SK-N-SH (cell line): ENCODE data around the gene APEH. TPM values are rescaled to one million over a fixed set of nuclear protein-coding genes. Genes with fewer than 3 reads are reported as not detected.

Experiments used
- CTCF ChIA-PET: fragments of 300-600, 350-600 bp; formaldehyde crosslinking; extraction: SDS; loops from one replicate; lab custom pipeline; 2021; lab: Yijun Ruan, JAX
- POLR2A ChIA-PET: fragments of 350-600 bp; sonication (Branson Sonifier 250); formaldehyde crosslinking; extraction: SDS; loops from one replicate; lab custom pipeline; 2020; ENCODE audit warnings: antibody characterized with exemption, inconsistent platforms; lab: Yijun Ruan, JAX
- DNase-seq: peaks from one replicate; pipeline ENCODE4 v3.0.0; 2012
- H2AFZ ChIP-seq: fragments of 200-600 bp; sonication (generic); 2 replicates; pipeline ENCODE4 v1.8.1; 2016; ENCODE audit warnings: antibody characterized with exemption, mild to moderate bottlenecking, low read depth
- H3F3A ChIP-seq: fragments of 200-600 bp; sonication (generic); replicated peaks from 2 replicates; pipeline ENCODE3; 2016; ENCODE audit warnings: antibody characterized with exemption, mild to moderate bottlenecking; ENCODE audit not compliant: insufficient read depth
- H3K27ac ChIP-seq, 2 experiments: fragments of 200-500 bp in 1 of 2; fragments of 200-600 bp in 1 of 2; sonication (Bioruptor generic) in 1 of 2; sonication (generic), shearing (Covaris generic) in 1 of 2; 2 replicates each; pipeline versions ENCODE4 v1.5.1 to v1.6.1; 2014 to 2016; ENCODE audit warnings: low read depth in 2 of 2, inconsistent platforms in 1 of 2, low read length in 1 of 2, mild to moderate bottlenecking in 1 of 2, mixed read lengths in 1 of 2
- H3K27me3 ChIP-seq: fragments of 200-600 bp; sonication (generic), shearing (Covaris generic); 2 replicates; pipeline ENCODE4 v1.6.1; 2016; ENCODE audit warnings: mixed run types; ENCODE audit not compliant: insufficient read depth
- H3K36me3 ChIP-seq, 2 experiments: fragments of 200-500 bp in 1 of 2; fragments of 200-600 bp in 1 of 2; sonication (Bioruptor generic) in 1 of 2; sonication (generic) in 1 of 2; replicated peaks in 1 of 2; 2 replicates each; pipeline versions ENCODE3 to v1.5.1; 2014 to 2016; ENCODE audit warnings: low read length in 1 of 2, mild to moderate bottlenecking in 1 of 2; ENCODE audit not compliant: insufficient read depth in 2 of 2, control insufficient read depth in 1 of 2
- H3K4me1 ChIP-seq, 2 experiments: fragments of 200-500 bp in 1 of 2; fragments of 200-600 bp in 1 of 2; sonication (Bioruptor generic) in 1 of 2; sonication (generic), shearing (Covaris generic) in 1 of 2; 2 replicates each; pipeline versions ENCODE4 v1.5.1 to v1.6.1; 2014 to 2016; ENCODE audit warnings: low read depth in 1 of 2, low read length in 1 of 2, mixed run types in 1 of 2; ENCODE audit not compliant: insufficient read depth in 2 of 2, control insufficient read depth in 1 of 2
- H3K4me2 ChIP-seq: fragments of 200-600 bp; sonication (generic), shearing (Covaris generic); 2 replicates; pipeline ENCODE4 v1.6.1; 2017; ENCODE audit warnings: mixed run types
- H3K4me3 ChIP-seq, 2 experiments: fragments of 200-500 bp in 1 of 2; fragments of 200-600 bp in 1 of 2; sonication (Bioruptor generic) in 1 of 2; sonication (generic), shearing (Covaris generic) in 1 of 2; 2 replicates each; pipeline versions ENCODE4 v1.5.1 to v1.8.1; 2014 to 2016; ENCODE audit warnings: low read depth in 2 of 2, inconsistent platforms in 1 of 2, low read length in 1 of 2, mild to moderate bottlenecking in 1 of 2, mixed read lengths in 1 of 2, moderate library complexity in 1 of 2
- H3K79me2 ChIP-seq: fragments of 200-600 bp; sonication (generic); 2 replicates; pipeline ENCODE4 v1.8.1; 2017; ENCODE audit warnings: mild to moderate bottlenecking; ENCODE audit not compliant: insufficient read depth
- H3K9ac ChIP-seq: fragments of 200-600 bp; sonication (generic); 2 replicates; pipeline ENCODE4 v1.6.1; 2017; ENCODE audit warnings: mixed run types
- H3K9me2 ChIP-seq: fragments of 200-600 bp; sonication (generic); 2 replicates; pipeline ENCODE4 v1.6.1; 2017; ENCODE audit warnings: mixed run types
- H3K9me3 ChIP-seq: fragments of 200-600 bp; sonication (generic); 2 replicates; pipeline ENCODE4 v1.6.1; 2017; ENCODE audit warnings: mixed run types, mild to moderate bottlenecking, moderate library complexity
- H4K20me1 ChIP-seq: fragments of 200-600 bp; sonication (generic); 2 replicates; pipeline ENCODE4 v1.6.1; 2017; ENCODE audit warnings: mild to moderate bottlenecking, mixed run types; ENCODE audit not compliant: insufficient read depth
- EZH2phosphoT487 ChIP-seq: fragments of 200-600 bp; sonication (generic); IDR thresholded peaks from 2 replicates; pipeline ENCODE4 v1.6.1; 2017; ENCODE audit warnings: low read depth, mixed run types, mild to moderate bottlenecking, antibody characterized with exemption, moderate library complexity, borderline replicate concordance
- FOXJ3 ChIP-seq: sonication (generic); formaldehyde crosslinking; IDR thresholded peaks from 2 replicates; pipeline ENCODE4 v1.5.1; 2020; ENCODE audit warnings: mild to moderate bottlenecking, missing genetic modification reagents
- FOXM1 ChIP-seq: IDR thresholded peaks from 2 replicates; pipeline ENCODE4 v1.4.0; 2012; ENCODE audit warnings: low read depth, mild to moderate bottlenecking
- GATA2 ChIP-seq: sonication (generic); formaldehyde crosslinking; IDR thresholded peaks from 2 replicates; pipeline ENCODE4 v1.5.0; 2020; ENCODE audit warnings: mild to moderate bottlenecking, missing genetic modification reagents
- IRF3 ChIP-seq: fragments of 150-350 bp; IDR thresholded peaks from 2 replicates; pipeline ENCODE4 v1.6.1; 2016; ENCODE audit warnings: mild to moderate bottlenecking, low read depth, low read length
- JUND ChIP-seq: IDR thresholded peaks from 2 replicates; pipeline ENCODE4 v1.4.0; 2012
- MEF2A ChIP-seq: IDR thresholded peaks from 2 replicates; pipeline ENCODE4 v1.4.0; 2012; ENCODE audit warnings: low read depth, borderline replicate concordance
- MXI1 ChIP-seq: IDR thresholded peaks from 2 replicates; pipeline ENCODE4 v1.6.1; 2012; ENCODE audit warnings: mild to moderate bottlenecking, low read depth, low read length, improper control_type of control experiment
- RFX5 ChIP-seq: IDR thresholded peaks from 2 replicates; pipeline ENCODE4 v1.6.1; 2012; ENCODE audit warnings: mild to moderate bottlenecking, improper control_type of control experiment, low read length
- RXRA ChIP-seq: IDR thresholded peaks from 2 replicates; pipeline ENCODE4 v1.4.0; 2012; ENCODE audit warnings: low read depth, mild to moderate bottlenecking, borderline replicate concordance
- SMC3 ChIP-seq: IDR thresholded peaks from 2 replicates; pipeline ENCODE4 v1.6.1; 2012; ENCODE audit warnings: low read depth, low read length, improper control_type of control experiment
- TCF12 ChIP-seq: IDR thresholded peaks from 2 replicates; pipeline ENCODE4 v1.4.0; 2012
- WGBS: methylation state at CpG from one replicate; pipeline ENCODE4 v1.1.6; 2017; ENCODE audit warnings: low lambda C conversion rate; 5-methylcytosine and 5-hydroxymethylcytosine counted together
- polyA plus RNA-seq, 3 experiments: library from polyadenylated mRNA; depleted of rRNA; stranded (reverse); fragments of >200 nt; gene quantifications; 2 replicates each; pipeline ENCODE4 v1.2.3, GENCODE V29; 2012
- TF ChIP-seq, protein P1 (sequence below): IDR thresholded peaks from 2 replicates; pipeline ENCODE4 v1.4.0; 2012; ENCODE audit warnings: low read depth, borderline replicate concordance
- TF ChIP-seq, protein P2 (sequence below): IDR thresholded peaks from 2 replicates; pipeline ENCODE4 v1.6.1; 2012; ENCODE audit warnings: mild to moderate bottlenecking, low read depth, low read length, moderate library complexity

Gene APEH
- polyA plus RNA-seq, 1 of the 3 experiments (the other 2 are of a cell fraction): 112 TPM

DNA sequence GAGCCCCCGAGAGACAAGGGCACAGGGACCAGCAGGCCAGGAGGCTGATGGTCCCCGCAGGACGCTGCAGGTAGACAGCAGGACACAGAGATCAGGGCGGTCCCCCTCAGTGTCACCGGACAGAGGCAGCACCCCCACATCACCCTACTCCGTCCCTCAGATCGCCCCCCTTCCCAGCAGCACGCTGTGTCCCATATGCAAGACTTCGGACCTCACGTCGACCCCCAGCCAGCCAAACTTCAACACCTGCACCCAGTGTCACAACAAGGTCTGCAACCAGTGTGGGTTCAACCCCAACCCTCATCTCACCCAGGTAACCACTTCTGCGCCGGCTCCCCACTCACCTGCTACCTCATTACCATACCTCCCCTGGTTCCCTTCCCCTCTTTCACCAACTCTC lies 49.1 kb upstream of the APEH start:
- H3K4me2 ChIP-seq: no peak overlapping the region
- H3K9me3 ChIP-seq: no peaks in the 10 kb centered on the region
- no peaks in the 10 kb centered on the region for H3K36me3 ChIP-seq
- no peak for TF ChIP-seq SMC3
- TF ChIP-seq GATA2 (CRISPR knock-in tag): no peak
- TF ChIP-seq FOXJ3 (CRISPR knock-in tag): no peak
- TF ChIP-seq, protein P1, sequence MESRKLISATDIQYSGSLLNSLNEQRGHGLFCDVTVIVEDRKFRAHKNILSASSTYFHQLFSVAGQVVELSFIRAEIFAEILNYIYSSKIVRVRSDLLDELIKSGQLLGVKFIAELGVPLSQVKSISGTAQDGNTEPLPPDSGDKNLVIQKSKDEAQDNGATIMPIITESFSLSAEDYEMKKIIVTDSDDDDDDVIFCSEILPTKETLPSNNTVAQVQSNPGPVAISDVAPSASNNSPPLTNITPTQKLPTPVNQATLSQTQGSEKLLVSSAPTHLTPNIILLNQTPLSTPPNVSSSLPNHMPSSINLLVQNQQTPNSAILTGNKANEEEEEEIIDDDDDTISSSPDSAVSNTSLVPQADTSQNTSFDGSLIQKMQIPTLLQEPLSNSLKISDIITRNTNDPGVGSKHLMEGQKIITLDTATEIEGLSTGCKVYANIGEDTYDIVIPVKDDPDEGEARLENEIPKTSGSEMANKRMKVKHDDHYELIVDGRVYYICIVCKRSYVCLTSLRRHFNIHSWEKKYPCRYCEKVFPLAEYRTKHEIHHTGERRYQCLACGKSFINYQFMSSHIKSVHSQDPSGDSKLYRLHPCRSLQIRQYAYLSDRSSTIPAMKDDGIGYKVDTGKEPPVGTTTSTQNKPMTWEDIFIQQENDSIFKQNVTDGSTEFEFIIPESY: no peak
- no peak for TF ChIP-seq JUND
- CTCF ChIA-PET: interaction anchor here (1.4 kb wide), 1 partner anchor 86 kb away, joined by 6 read pairs; no protein-coding TSS in a partner anchor
- H3K9me2 ChIP-seq: no peaks in the 10 kb centered on the region
- H3K9ac ChIP-seq: no peak overlapping the region
- POLR2A ChIA-PET: no interaction called here
- H3K79me2 ChIP-seq: no peaks in the 10 kb centered on the region
- H2AFZ ChIP-seq: no peak overlapping the region
- no peaks in the 10 kb centered on the region for H4K20me1 ChIP-seq
- H3K4me1 ChIP-seq: peaks cover 0 to 35% of the 10 kb centered on the region in 2 experiments; a peak in 1 of 4 replicates
- no peaks in the 10 kb centered on the region for H3F3A ChIP-seq
- no peak for DNase-seq
- H3K27me3 ChIP-seq: peaks cover 26% of the 10 kb centered on the region; the same call in 1 of the 2 replicates
- 94% methylated on average over 8 of the region's 13 CpGs for WGBS
- H3K27ac ChIP-seq: no peak overlapping the region
- no peak overlapping the region for H3K4me3 ChIP-seq

DNA sequence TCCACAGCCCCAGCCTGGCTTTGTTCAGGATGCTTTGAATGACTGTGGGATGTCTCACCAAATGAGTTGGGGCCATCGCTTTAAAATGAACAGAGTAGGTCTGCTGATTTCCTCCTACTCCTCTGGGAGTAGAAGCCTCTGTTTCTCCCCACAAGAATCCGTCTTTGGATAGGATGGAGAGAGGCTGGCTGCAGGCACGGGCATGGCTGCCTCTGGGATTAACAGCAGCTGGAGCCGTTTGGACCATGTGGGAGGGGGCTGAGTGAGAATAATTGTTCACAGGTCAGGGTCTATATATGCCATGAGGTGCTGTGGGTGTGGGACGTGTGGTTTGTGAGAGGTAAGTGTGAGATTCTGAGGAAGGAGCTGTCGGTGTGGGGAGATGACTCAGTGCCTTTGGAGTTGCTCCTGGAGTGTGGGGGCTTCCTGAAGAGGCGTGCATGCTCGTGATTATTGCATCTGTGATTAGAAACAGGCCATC lies 48.0 kb upstream of the APEH start:
- POLR2A ChIA-PET: no interaction called here
- Histone ChIP-seq H3K4me3 (no peak overlapping the region), H2AFZ (no peak overlapping the region), H3K79me2 (no peaks in the 10 kb centered on the region), H3K4me1 (peaks cover 0 to 35% of the 10 kb centered on the region in 2 experiments; a peak in 1 of 4 replicates), H3K9me3 (no peaks in the 10 kb centered on the region)
- TF ChIP-seq, protein P2, sequence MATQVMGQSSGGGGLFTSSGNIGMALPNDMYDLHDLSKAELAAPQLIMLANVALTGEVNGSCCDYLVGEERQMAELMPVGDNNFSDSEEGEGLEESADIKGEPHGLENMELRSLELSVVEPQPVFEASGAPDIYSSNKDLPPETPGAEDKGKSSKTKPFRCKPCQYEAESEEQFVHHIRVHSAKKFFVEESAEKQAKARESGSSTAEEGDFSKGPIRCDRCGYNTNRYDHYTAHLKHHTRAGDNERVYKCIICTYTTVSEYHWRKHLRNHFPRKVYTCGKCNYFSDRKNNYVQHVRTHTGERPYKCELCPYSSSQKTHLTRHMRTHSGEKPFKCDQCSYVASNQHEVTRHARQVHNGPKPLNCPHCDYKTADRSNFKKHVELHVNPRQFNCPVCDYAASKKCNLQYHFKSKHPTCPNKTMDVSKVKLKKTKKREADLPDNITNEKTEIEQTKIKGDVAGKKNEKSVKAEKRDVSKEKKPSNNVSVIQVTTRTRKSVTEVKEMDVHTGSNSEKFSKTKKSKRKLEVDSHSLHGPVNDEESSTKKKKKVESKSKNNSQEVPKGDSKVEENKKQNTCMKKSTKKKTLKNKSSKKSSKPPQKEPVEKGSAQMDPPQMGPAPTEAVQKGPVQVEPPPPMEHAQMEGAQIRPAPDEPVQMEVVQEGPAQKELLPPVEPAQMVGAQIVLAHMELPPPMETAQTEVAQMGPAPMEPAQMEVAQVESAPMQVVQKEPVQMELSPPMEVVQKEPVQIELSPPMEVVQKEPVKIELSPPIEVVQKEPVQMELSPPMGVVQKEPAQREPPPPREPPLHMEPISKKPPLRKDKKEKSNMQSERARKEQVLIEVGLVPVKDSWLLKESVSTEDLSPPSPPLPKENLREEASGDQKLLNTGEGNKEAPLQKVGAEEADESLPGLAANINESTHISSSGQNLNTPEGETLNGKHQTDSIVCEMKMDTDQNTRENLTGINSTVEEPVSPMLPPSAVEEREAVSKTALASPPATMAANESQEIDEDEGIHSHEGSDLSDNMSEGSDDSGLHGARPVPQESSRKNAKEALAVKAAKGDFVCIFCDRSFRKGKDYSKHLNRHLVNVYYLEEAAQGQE: no peak
- TF ChIP-seq RFX5 (no peak), RXRA (no peak), IRF3 (no peak), TCF12 (no peak), MXI1 (no peak), EZH2phosphoT487 (no peak), MEF2A (no peak), FOXM1 (no peak)
- TF ChIP-seq, all 33 proteins: peak for 0
- no peak for DNase-seq
- CTCF ChIA-PET: interaction anchor here (0.8 to 2.9 kb wide), 4 partner anchors 15 to 87 kb away, joined by 3 to 15 read pairs (median 5); no protein-coding TSS in a partner anchor
- 44% methylated on average over 8 of the region's 8 CpGs for WGBS
- Histone ChIP-seq H3K27ac (no peak overlapping the region), H3K4me2 (no peak overlapping the region), H3K36me3 (no peaks in the 10 kb centered on the region), H3K27me3 (peaks cover 21% of the 10 kb centered on the region; the same call in 1 of the 2 replicates), H3F3A (no peaks in the 10 kb centered on the region), H4K20me1 (no peaks in the 10 kb centered on the region), H3K9ac (no peak overlapping the region), H3K9me2 (no peaks in the 10 kb centered on the region)
